C4-2B (cell line): ENCODE measurements around the gene TCAIM.

Experiments
- H3K27ac ChIP-seq: fragments of 450-650 bp; 2 replicates; pipeline ENCODE4 v1.5.1; 2017
- ZFX ChIP-seq: fragments of 450-650 bp; IDR thresholded peaks from 2 replicates; pipeline ENCODE4 v1.6.1; 2017
- TF ChIP-seq, protein P1 (sequence below): fragments of 450-650 bp; conservative IDR thresholded peaks from 2 replicates; pipeline ENCODE4 v1.5.1; 2017; ENCODE audit warnings: mild to moderate bottlenecking

TCAIM gene

DNA sequence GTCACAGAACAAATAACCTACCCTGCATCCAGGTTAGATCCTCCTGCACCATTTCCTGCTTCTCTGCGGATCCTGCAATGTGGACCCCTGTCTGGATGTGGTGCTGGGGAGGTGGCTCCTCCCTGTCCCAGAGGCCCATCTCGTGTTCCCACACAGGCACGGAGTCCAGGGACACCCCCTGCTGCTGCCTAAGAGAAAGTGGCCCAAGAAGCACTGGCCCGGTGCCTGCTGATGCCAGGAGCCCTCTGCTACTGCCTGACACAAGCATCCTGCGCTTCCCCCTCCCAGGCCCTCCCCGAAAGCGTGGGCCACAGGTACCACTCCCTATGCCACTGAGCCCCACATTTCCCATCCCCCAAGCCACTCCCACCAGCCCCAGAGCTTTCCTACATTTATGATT lies 90.3 kb downstream of the TCAIM start:
- H3K27ac ChIP-seq: no peak overlapping the region
- TF ChIP-seq, protein P1, sequence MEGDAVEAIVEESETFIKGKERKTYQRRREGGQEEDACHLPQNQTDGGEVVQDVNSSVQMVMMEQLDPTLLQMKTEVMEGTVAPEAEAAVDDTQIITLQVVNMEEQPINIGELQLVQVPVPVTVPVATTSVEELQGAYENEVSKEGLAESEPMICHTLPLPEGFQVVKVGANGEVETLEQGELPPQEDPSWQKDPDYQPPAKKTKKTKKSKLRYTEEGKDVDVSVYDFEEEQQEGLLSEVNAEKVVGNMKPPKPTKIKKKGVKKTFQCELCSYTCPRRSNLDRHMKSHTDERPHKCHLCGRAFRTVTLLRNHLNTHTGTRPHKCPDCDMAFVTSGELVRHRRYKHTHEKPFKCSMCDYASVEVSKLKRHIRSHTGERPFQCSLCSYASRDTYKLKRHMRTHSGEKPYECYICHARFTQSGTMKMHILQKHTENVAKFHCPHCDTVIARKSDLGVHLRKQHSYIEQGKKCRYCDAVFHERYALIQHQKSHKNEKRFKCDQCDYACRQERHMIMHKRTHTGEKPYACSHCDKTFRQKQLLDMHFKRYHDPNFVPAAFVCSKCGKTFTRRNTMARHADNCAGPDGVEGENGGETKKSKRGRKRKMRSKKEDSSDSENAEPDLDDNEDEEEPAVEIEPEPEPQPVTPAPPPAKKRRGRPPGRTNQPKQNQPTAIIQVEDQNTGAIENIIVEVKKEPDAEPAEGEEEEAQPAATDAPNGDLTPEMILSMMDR: no peak
- TF ChIP-seq ZFX: no peak

- TF ChIP-seq, protein P1: no peak
- no peak for TF ChIP-seq ZFX
- H3K27ac ChIP-seq: no peak overlapping the region
Measured at GRCh38 chr3:44429459-44429858, 90.9 kb downstream of the TCAIM start.

DNA sequence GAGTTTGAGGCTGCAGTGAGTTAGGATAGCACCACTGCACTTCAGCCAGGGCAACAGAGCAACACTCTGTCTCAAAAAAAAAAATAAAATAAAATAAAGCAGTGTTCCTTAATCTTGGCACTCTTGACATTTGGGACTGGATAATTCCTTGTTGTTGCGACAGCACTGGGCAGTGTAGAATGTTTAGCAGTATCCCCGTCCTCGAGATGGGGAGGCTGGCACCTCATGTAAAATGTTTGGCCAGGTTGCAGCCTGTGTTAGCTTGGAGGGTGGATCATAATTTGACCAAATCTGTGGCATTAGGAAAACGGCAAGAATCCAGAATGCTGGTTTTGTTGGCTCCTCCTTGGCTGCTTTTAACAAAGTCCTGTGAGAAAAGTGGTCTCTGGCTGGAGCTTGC lies 91.9 kb downstream of the TCAIM start:
- H3K27ac ChIP-seq: no peak overlapping the region
- TF ChIP-seq, protein P1: no peak
- no peak for TF ChIP-seq ZFX

DNA sequence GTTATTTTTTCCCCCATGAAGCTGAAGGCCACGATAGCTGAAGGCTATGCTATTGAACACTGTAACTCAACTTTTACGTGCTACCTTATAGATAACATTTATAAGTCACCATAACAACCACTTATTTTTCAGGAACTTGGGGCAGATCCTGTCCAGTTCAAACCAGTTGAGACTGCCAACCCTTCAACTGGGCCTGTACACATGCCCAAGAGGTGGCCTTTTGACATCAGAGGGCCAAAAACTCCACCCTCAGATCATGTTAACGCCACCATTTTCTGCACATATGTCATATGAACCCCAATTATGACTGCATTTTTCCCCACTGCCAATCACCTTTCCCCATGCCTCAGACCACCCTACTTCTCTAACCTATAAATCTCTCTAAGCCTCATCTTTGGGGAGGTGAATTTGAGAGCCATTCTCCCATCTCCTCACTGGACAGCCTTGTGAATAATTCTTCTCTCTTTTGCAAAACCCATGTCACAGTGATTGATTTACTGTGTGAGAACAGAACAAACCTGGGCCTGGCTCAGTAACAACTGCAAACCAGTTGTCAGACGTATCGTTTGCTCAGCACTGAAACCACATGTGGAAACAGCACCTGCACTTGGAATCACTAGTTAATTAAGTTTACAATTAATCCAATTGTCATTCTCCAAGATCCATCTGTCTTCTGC lies 96.4 kb downstream of the TCAIM start:
- TF ChIP-seq, protein P1: no peak
- no peak for TF ChIP-seq ZFX
- H3K27ac ChIP-seq: no peak overlapping the region

DNA sequence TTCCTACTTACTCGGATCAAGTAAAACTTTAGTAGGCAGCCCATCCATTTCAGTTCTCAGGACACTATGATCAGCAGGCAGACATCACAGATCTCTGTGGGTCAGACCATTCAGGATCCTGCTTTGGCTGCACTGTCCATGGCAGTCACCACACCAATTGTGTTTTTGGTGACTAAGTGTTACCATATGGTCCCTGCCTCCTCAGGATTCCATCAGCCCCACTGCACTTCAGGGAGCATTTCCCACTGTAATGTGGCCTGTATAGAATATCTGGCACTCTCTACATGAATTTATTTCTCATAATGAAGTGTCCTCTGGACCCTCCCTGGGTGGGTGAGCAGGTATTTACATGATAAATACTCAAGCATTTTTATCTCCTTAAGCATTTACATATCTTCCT lies 97.6 kb downstream of the TCAIM start:
- H3K27ac ChIP-seq: no peak overlapping the region
- no peak for TF ChIP-seq ZFX
- TF ChIP-seq, protein P1: no peak

DNA sequence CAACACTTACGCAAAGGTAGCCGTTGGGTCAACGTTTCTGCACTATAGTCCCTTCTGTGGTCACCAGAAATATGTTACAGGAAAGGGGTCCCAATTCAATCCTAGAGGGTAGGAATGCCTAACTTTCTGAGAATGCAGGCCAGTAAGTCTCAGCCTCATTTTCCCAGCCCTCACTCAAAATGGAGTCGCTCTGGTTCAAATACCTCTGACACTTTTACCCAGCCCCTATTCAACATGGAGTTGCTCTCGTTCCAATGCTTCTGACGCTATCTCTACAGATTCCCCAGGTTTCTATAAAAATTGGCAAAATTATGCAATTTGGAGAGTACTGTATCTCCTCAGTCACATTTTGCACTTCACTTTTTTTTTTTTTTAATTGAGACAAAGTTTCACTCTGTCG lies 99.2 kb downstream of the TCAIM start:
- TF ChIP-seq, protein P1: no peak
- TF ChIP-seq ZFX: no peak
- H3K27ac ChIP-seq: no peak overlapping the region

DNA sequence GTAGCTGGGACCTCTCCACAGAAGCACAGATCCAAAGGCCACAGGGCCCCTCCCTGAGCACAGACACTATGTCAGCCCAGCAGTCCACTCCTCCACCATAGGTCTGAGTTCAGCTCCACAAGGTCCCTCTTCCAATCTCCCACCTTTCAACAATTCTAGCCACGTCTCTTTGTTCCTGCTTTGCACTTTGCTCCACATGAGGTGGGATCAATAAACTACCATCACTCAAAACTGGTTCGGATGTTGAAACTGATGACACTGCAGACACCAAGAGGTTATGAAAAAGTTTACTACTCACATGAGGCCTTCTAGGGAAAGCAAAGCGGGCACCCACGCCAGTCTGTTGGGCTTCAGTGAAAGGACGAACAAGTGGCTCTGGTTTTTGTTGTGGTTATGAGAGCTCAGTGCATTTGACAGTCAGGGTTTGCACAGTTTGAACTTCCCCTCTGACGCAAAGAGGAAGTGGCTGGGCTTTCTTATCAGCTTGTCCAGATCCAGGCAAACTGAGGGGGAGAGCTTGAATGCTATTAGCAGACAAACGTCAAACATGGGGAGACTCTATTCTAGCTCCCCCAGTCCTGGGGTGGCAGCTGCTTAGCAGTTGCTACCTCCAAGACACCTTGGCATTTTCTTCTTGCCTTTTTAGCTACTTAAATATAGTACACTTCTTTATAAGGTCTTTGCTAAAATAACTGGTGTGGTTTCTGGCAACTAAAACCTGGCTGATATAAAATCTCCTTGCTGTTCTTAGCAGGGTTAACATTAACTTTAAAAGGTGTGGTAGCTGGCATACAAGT lies 101.1 kb downstream of the TCAIM start:
- no peak overlapping the region for H3K27ac ChIP-seq
- no peak for TF ChIP-seq ZFX
- TF ChIP-seq, protein P1: no peak
